Endothelial cell of umbilical vein (primary cell): ENCODE results near the gene HOMER1.

ENCODE experiments used
- CTCF ChIP-seq, 2 donors: IDR thresholded peaks; 1 replicate in 1 of 2; 2 replicates in 1 of 2; pipeline ENCODE4 v1.5.1; 2011; ENCODE audit warnings: low read length in 2 of 2, mild to moderate bottlenecking in 2 of 2, moderate library complexity in 2 of 2, control low read depth in 1 of 2, inconsistent platforms in 1 of 2, low read depth in 1 of 2; ENCODE audit not compliant: insufficient read depth in 1 of 2; ENCODE audit errors: extremely low read depth in 1 of 2
- EZH2 ChIP-seq: IDR thresholded peaks from 2 replicates; pipeline ENCODE4 v1.6.1; 2012; ENCODE audit warnings: borderline replicate concordance, low read depth, mild to moderate bottlenecking, moderate library complexity, low read length, inconsistent platforms; ENCODE audit not compliant: severe bottlenecking
- FOS ChIP-seq: IDR thresholded peaks from 2 replicates; pipeline ENCODE4 v1.6.1; 2011; ENCODE audit warnings: mild to moderate bottlenecking, low read length, moderate library complexity, borderline replicate concordance; ENCODE audit not compliant: insufficient read depth
- MAX ChIP-seq: IDR thresholded peaks from 2 replicates; pipeline ENCODE4 v1.6.1; 2011; ENCODE audit not compliant: insufficient read depth, insufficient read length
- MYC ChIP-seq: IDR thresholded peaks from one replicate; pipeline ENCODE4 v1.6.1; 2011; ENCODE audit warnings: mild to moderate bottlenecking, low read depth, low read length
- POLR2A ChIP-seq: IDR thresholded peaks from 2 replicates; pipeline ENCODE4 v1.6.1; 2012; ENCODE audit warnings: low read depth, mild to moderate bottlenecking, control low read depth, low read length
- POLR2AphosphoS5 ChIP-seq: IDR thresholded peaks from 2 replicates; pipeline ENCODE4 v1.6.1; 2012; ENCODE audit warnings: low read depth, mild to moderate bottlenecking, control low read depth, low read length, moderate library complexity; ENCODE audit not compliant: insufficient read depth

GRCh38 chr5:79527431-79527830 lies 13.5 kb upstream of the HOMER1 start:
- TF ChIP-seq CTCF (IDR thresholded peaks at IDR 0.05; ENCODE audit: extremely low read depth in 1 of 2, insufficient read depth in 1 of 2, low read depth in 1 of 2, low read length in 2 of 2) (no peak), MAX (no peak), EZH2 (no peak), POLR2A (no peak), MYC (no peak), POLR2AphosphoS5 (no peak), FOS (no peak)
